GM19043 (cell line): ENCODE results near the gene SEMA4B.
A peak's percentile ranks its signal among the peaks of the same experiment; 100 is the strongest.
"Not testable (repeated sequence)": the region's sequence is repeated elsewhere in the genome, so short reads cannot be mapped to it uniquely, and the experiment has no call there.

Experiments used
- ATAC-seq: cut with Tn5 transposase; IDR thresholded peaks from one replicate; pipeline ENCODE4 v1.9.1; 2021; ENCODE audit warnings: low read depth; ENCODE audit not compliant: unreplicated experiment

SEMA4B gene

GRCh38 chr15:90178468-90179435 is 22.4 kb upstream of the SEMA4B start:
- ATAC-seq = no peak

GRCh38 chr15:90181776-90182175 is 19.4 kb upstream of the SEMA4B start:
- no peak for ATAC-seq

GRCh38 chr15:90184119-90184785 is 16.9 kb upstream of the SEMA4B start:
- ATAC-seq = peak; percentile 44

GRCh38 chr15:90184786-90185704 is 16.1 kb upstream of the SEMA4B start:
- peak; percentile 68 for ATAC-seq

GRCh38 chr15:90187257-90187868 is 13.8 kb upstream of the SEMA4B start:
- no peak for ATAC-seq

- ATAC-seq = not testable (repeated sequence)
Observed at GRCh38 chr15:90188065-90188464, 13.1 kb upstream of the SEMA4B start.

GRCh38 chr15:90188914-90189748 is 12.0 kb upstream of the SEMA4B start:
- no peak for ATAC-seq

- no peak for ATAC-seq
Observed at GRCh38 chr15:90189781-90190467, 11.2 kb upstream of the SEMA4B start.

GRCh38 chr15:90190606-90191343 is 10.4 kb upstream of the SEMA4B start:
- no peak for ATAC-seq

GRCh38 chr15:90191344-90191687 is 9.8 kb upstream of the SEMA4B start:
- no peak for ATAC-seq

- no peak for ATAC-seq
Observed at GRCh38 chr15:90191794-90192509, 9.2 kb upstream of the SEMA4B start.

- ATAC-seq = no peak
Observed at GRCh38 chr15:90192961-90193786, 8.0 kb upstream of the SEMA4B start.

- ATAC-seq = no peak
Observed at GRCh38 chr15:90194655-90195054, 6.5 kb upstream of the SEMA4B start.

- peak; percentile 26 for ATAC-seq
Observed at GRCh38 chr15:90200534-90201129, 498 bp upstream of the SEMA4B start.

GRCh38 chr15:90201944-90202375 is 830 bp downstream of the SEMA4B start:
- no peak for ATAC-seq

GRCh38 chr15:90202929-90203328 is 1.8 kb downstream of the SEMA4B start:
- ATAC-seq = no peak
